ENCODE results near the gene GET4. TPM values are rescaled to one million over a fixed set of nuclear protein-coding genes. Genes with fewer than 3 reads are reported as not detected.

GET4 gene, protein sequence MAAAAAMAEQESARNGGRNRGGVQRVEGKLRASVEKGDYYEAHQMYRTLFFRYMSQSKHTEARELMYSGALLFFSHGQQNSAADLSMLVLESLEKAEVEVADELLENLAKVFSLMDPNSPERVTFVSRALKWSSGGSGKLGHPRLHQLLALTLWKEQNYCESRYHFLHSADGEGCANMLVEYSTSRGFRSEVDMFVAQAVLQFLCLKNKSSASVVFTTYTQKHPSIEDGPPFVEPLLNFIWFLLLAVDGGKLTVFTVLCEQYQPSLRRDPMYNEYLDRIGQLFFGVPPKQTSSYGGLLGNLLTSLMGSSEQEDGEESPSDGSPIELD
- total RNA-seq = 23.7 and 29.6 TPM in 2 replicates

DNA sequence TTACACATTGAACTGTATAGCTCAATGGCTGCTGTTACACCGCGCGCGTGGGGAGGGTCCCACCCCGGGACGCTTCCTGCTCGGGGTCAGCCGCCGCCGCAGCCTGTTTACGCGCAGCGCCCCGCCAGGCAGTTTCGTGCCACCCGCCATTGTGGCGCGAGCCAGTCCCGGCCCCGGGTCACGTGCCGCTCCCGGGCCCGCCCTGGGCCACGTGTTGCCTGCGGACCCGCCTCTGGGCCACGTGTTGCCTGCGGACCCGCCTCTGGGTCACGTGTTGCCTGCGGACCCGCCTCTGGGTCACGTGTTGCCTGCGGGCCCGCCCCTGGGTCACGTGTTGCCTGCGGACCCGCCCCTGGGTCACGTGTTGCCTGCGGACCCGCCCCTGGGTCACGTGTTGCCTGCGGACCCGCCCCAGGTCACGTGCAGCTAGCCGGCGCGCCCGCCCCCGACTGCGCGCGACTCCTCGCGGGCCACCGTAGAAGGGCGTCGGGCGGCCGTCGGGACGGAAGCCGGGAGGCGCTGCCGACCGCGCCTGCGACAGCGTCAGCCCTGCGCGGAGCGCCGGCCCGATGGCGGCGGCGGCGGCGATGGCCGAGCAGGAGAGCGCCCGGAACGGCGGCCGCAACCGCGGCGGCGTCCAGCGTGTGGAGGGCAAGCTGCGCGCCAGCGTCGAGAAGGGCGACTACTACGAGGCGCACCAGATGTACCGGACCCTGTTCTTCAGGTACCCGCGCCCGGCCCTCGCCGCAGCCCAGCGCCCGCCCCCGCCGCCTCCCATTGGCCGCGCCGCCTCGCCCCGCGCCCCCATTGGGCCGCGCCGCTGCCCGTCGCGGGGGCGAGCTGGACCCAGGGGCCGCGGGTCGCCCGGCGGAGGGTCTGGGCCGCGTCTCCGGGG lies at the start of gene GET4:
Gene GET4, plus strand, starts transcription at position 478 of the 895 bp plus-strand sequence. Its CDS starts 92 bp downstream, at position 570.

DNA sequence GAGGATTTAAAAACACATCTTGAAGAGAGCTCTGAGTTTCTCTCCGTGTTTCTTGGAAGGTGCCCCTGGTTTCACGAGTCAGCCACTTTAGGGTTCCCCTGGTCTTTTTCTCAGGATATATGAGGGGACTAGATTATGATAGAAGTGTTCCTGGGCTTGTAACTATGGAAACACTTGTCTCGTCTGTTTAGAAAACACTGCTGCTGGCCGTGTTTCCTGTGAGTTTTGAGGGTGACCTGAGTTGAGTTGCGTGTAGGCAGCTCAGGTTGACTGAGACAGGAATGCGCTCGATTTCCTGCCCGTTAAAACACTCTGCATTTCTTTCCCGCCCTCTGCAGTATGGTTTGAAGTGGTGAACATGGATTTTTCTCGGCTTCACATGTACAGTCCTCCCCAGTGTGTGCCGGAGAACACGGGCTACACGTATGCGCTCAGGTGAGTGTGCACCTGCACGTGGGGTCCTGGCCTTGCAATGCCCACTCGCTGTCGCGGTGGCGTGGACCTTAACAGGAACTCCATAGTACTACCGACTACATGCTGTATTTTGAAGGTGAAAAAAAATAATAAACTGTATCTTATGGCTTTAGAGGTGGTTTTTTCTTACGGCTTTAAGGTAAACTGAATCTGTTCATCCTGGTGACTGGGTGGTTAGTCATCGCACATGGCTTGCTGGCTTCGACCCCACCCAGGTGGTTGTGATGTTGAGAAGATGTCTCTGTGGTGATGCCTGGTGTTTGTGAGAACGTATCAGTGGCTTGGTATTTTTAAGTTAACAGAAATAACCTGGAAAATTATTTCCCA lies 44.0 kb upstream of the GET4 start, which contains the start of gene SUN1:
Gene SUN1, plus strand, starts transcription at position 310 of the 801 bp plus-strand sequence. Its CDS starts 49 bp downstream, at position 359.

Other genes starting within 250 kb of the GET4 start
- 15.6 and 22.4 TPM in 2 replicates for gene DNAAF5, start 149.9 kb upstream of the GET4 start, total RNA-seq
- 11.3 and 13.5 TPM in 2 replicates for gene PRKAR1B, start 149.3 kb upstream of the GET4 start, total RNA-seq
- 125 and 131 TPM in 2 replicates for gene SUN1, start 44.1 kb upstream of the GET4 start, total RNA-seq
- 18.3 and 25.6 TPM in 2 replicates for gene ADAP1, start 78.1 kb downstream of the GET4 start, total RNA-seq
- 6.0 and 11.5 TPM in 2 replicates for gene COX19, start 99.0 kb downstream of the GET4 start, total RNA-seq
- gene CYP2W1, start 106.6 kb downstream of the GET4 start, total RNA-seq = 0.24 TPM in 1 of 2 replicates, not detected in the other
- 2.8 and 3.9 TPM in 2 replicates for gene GPR146, start 168.0 kb downstream of the GET4 start, total RNA-seq
- 0.21 and 0.48 TPM in 2 replicates for gene GPER1, start 211.6 kb downstream of the GET4 start, total RNA-seq